Cerebellar nuclear complex (tissue), 1 donor: ENCODE data around the gene RCAN1.

Experiments used
- DNase-seq, 2 experiments: peaks; one replicate each; lab custom pipeline; 2025; lab: John Stamatoyannopoulos, UW

Gene RCAN1

GRCh38 chr21:34537838-34538237, 77.1 kb downstream of the RCAN1 start:
- no peak for DNase-seq

- no peak for DNase-seq
Measured at GRCh38 chr21:34536820-34537219, 78.1 kb downstream of the RCAN1 start.

GRCh38 chr21:34536311-34536710, 78.6 kb downstream of the RCAN1 start:
- no peak for DNase-seq

- DNase-seq, result no peak
Measured at GRCh38 chr21:34535886-34536285, 79.0 kb downstream of the RCAN1 start.

GRCh38 chr21:34534522-34534921, 80.4 kb downstream of the RCAN1 start:
- DNase-seq, result no peak

GRCh38 chr21:34533938-34534337, 81.0 kb downstream of the RCAN1 start:
- no peak for DNase-seq

GRCh38 chr21:34531399-34531798, 83.5 kb downstream of the RCAN1 start:
- no peak for DNase-seq

GRCh38 chr21:34530261-34530660, 84.7 kb downstream of the RCAN1 start:
- DNase-seq, result no peak

GRCh38 chr21:34528131-34528561, 86.8 kb downstream of the RCAN1 start:
- DNase-seq, result no peak

GRCh38 chr21:34526618-34527290, 88.2 kb downstream of the RCAN1 start:
- DNase-seq, result no peak

GRCh38 chr21:34526241-34526617, 88.7 kb downstream of the RCAN1 start:
- DNase-seq, result no peak

GRCh38 chr21:34524646-34525601, 90.0 kb downstream of the RCAN1 start:
- no peak for DNase-seq

- no peak for DNase-seq
Measured at GRCh38 chr21:34523019-34523555, 91.8 kb downstream of the RCAN1 start.

GRCh38 chr21:34522284-34522683, 92.6 kb downstream of the RCAN1 start:
- no peak for DNase-seq

- no peak for DNase-seq
Measured at GRCh38 chr21:34521561-34521960, 93.4 kb downstream of the RCAN1 start.

GRCh38 chr21:34520764-34521508, 94.0 kb downstream of the RCAN1 start:
- DNase-seq, result no peak

- no peak for DNase-seq
Measured at GRCh38 chr21:34520281-34520680, 94.6 kb downstream of the RCAN1 start.

GRCh38 chr21:34519694-34520093, 95.2 kb downstream of the RCAN1 start:
- no peak for DNase-seq

- no peak for DNase-seq
Measured at GRCh38 chr21:34519016-34519415, 95.9 kb downstream of the RCAN1 start.

- no peak for DNase-seq
Measured at GRCh38 chr21:34518301-34518700, 96.6 kb downstream of the RCAN1 start.

- DNase-seq, result no peak
Measured at GRCh38 chr21:34517491-34518245, 97.2 kb downstream of the RCAN1 start.
